GM12878 (cell line): ENCODE measurements around the gene SHB. TPM values are rescaled to one million over a fixed set of nuclear protein-coding genes. Genes with fewer than 3 reads are reported as not detected.

Experiments used
- ATAC-seq: fragments of 200-7000 bp; cut with Tn5 transposase; 3 replicates; pipeline ENCODE4 v1.9.1; 2020; ENCODE audit warnings: mild to moderate bottlenecking, moderate library complexity
- BruUV-seq: library from RNA; stranded (reverse); fragments of 400-500 nt; replicated peaks from 2 replicates; lab custom pipeline; 2021; lab: Mats Ljungman, UMichigan
- CTCF ChIA-PET: fragments of 300-600 bp; sonication (Branson Sonifier 250); formaldehyde crosslinking; extraction: SDS; loops from one replicate; lab custom pipeline; 2021; ENCODE audit warnings: inconsistent platforms; lab: Yijun Ruan, JAX
- POLR2A ChIA-PET: fragments of 350-600 bp; formaldehyde crosslinking; extraction: SDS; loops from one replicate; lab custom pipeline; 2021; ENCODE audit warnings: inconsistent platforms; lab: Charles Lee
- RAD21 ChIA-PET: fragments of 300-600 bp; sonication (Branson Sonifier 250); formaldehyde crosslinking; loops from one replicate; lab custom pipeline; 2023; ENCODE audit warnings: antibody characterized with exemption; ENCODE audit not compliant: unreplicated experiment; lab: Charles Lee
- SMC1A ChIA-PET: fragments of 300-600 bp; sonication (Branson Sonifier 250); formaldehyde crosslinking; loops from one replicate; lab custom pipeline; 2023; ENCODE audit not compliant: unreplicated experiment, uncharacterized antibody; lab: Charles Lee
- DNase-seq: peaks from one replicate; pipeline ENCODE4 v3.0.0-alpha.2; 2011; ENCODE audit warnings: low read depth, low spot score
- FAIRE-seq: peaks from 3 replicates; lab custom pipeline; 2011; peaks lifted over from hg19 to GRCh38; lab: Jason Lieb, UNC
- H2AFZ ChIP-seq: 2 replicates; pipeline ENCODE4 v1.6.0; 2011; ENCODE audit warnings: low read depth, low read length, control low read depth; ENCODE audit not compliant: control insufficient read depth
- H3K27ac ChIP-seq: 2 replicates; pipeline ENCODE4 v1.5.1; 2011; ENCODE audit warnings: control low read depth; ENCODE audit not compliant: control insufficient read depth, insufficient read depth
- H3K27me3 ChIP-seq, 2 experiments: replicated peaks in 1 of 2; 2 replicates each; pipeline versions ENCODE4 v1.6.0 to v1.6.1; 2011; ENCODE audit warnings: low read length in 1 of 2; ENCODE audit not compliant: control insufficient read depth in 2 of 2, insufficient read depth in 2 of 2
- H3K36me3 ChIP-seq, 2 experiments: 2 replicates each; pipeline ENCODE4 v1.5.1; 2011; ENCODE audit warnings: low read length in 1 of 2; ENCODE audit not compliant: control insufficient read depth in 2 of 2, insufficient read depth in 2 of 2
- H3K4me1 ChIP-seq: 2 replicates; pipeline ENCODE4 v1.6.1; 2011; ENCODE audit warnings: mild to moderate bottlenecking, low read length, moderate library complexity, mixed read lengths; ENCODE audit not compliant: control insufficient read depth, insufficient read depth
- H3K4me2 ChIP-seq: 2 replicates; pipeline ENCODE4 v1.6.0; 2011; ENCODE audit warnings: control low read depth; ENCODE audit not compliant: control insufficient read depth, insufficient read depth
- H3K4me3 ChIP-seq: fragments of 200-600 bp; sonication (generic); 2 replicates; pipeline ENCODE4 v1.5.1; 2016
- H3K79me2 ChIP-seq: 2 replicates; pipeline ENCODE4 v1.6.0; 2011; ENCODE audit warnings: low read length; ENCODE audit not compliant: control insufficient read depth, insufficient read depth
- H3K9ac ChIP-seq: 2 replicates; pipeline ENCODE4 v1.8.0; 2011; ENCODE audit warnings: low read length, control low read depth, mixed read lengths; ENCODE audit not compliant: control insufficient read depth, insufficient read depth
- H3K9me3 ChIP-seq: replicated peaks from 3 replicates; pipeline ENCODE4 v1.5.1; 2011; ENCODE audit warnings: mild to moderate bottlenecking, low read length; ENCODE audit not compliant: control insufficient read depth, insufficient read depth
- H4K20me1 ChIP-seq: 2 replicates; pipeline ENCODE4 v1.6.0; 2011; ENCODE audit not compliant: control insufficient read depth, insufficient read depth
- BRCA1 ChIP-seq: IDR thresholded peaks from 2 replicates; pipeline ENCODE4 v1.6.1; 2011; ENCODE audit warnings: low read depth, low read length, improper control_type of control experiment
- KLF5 ChIP-seq: fragments of 450-650 bp; IDR thresholded peaks from 2 replicates; pipeline ENCODE4 v1.6.1; 2014; ENCODE audit warnings: mild to moderate bottlenecking; ENCODE audit not compliant: partially characterized antibody
- MEF2A ChIP-seq: IDR thresholded peaks from 2 replicates; pipeline ENCODE4 v1.6.1; 2011; ENCODE audit warnings: low read depth, mild to moderate bottlenecking, low read length, moderate library complexity; ENCODE audit not compliant: insufficient read depth
- NFIC ChIP-seq: IDR thresholded peaks from 2 replicates; pipeline ENCODE4 v1.6.1; 2012; ENCODE audit warnings: low read depth, mild to moderate bottlenecking, inconsistent platforms, low read length, moderate library complexity
- RB1 ChIP-seq: fragments of 450-650 bp; formaldehyde crosslinking; IDR thresholded peaks from 2 replicates; pipeline ENCODE4 v1.6.1; 2017; ENCODE audit warnings: mild to moderate bottlenecking, borderline replicate concordance
- TBL1XR1 ChIP-seq: IDR thresholded peaks from 2 replicates; pipeline ENCODE4 v1.6.1; 2012; ENCODE audit warnings: low read depth, low read length, improper control_type of control experiment
- WGBS: methylation state at CpG from one replicate; pipeline ENCODE4 v1.1.6; 2016; ENCODE audit warnings: low lambda C conversion rate; ENCODE audit not compliant: insufficient replicate concordance, insufficient coverage; ENCODE audit errors: missing lambda C conversion rate; 5-methylcytosine and 5-hydroxymethylcytosine counted together
- in situ Hi-C: fragments of 300-500 bp; cut with MboI; formaldehyde crosslinking; loops from 9 replicates; pipeline ENCODE4 v1.14.3; 2018; ENCODE audit warnings: mixed read lengths
- intact Hi-C: fragments of 100-400 bp; cut with micrococcal nuclease; formaldehyde crosslinking; loops from one replicate; pipeline ENCODE4 v1.14.2; 2022; ENCODE audit not compliant: unreplicated experiment
- polyA plus RNA-seq, 11 experiments: library from polyadenylated mRNA; depleted of rRNA in 4 of 11; unstranded in 6 of 11; stranded (reverse) in 5 of 11; fragments of >200 nt; fragmentation: Nextera tagmentation in 4 of 11; fragmentation: Illumina TruSeq in 1 of 11; extraction: Ambion mirVana in 4 of 11; extraction: Trizol in 1 of 11; gene quantifications; 1 replicate in 1 of 11; 2 replicates in 10 of 11; pipeline versions ENCODE4 v1.2.1 to v1.2.3, GENCODE V29; 2011 to 2016; ENCODE audit warnings: inconsistent platforms in 2 of 11, missing spikeins in 2 of 11, low read depth in 1 of 11
- total RNA-seq, 4 experiments: library from RNA; depleted of rRNA in 3 of 4; stranded (reverse); fragments of >200 nt in 3 of 4; fragmentation: Illumina TruSeq in 1 of 4; extraction: Trizol in 1 of 4; gene quantifications; 2 replicates each; pipeline versions ENCODE4 v1.2.1 to v1.2.3, GENCODE V29; 2013 to 2021
- TF ChIP-seq, protein P1 (sequence below): fragments of 450-650 bp; IDR thresholded peaks from 2 replicates; pipeline ENCODE4 v1.6.1; 2017; ENCODE audit warnings: mild to moderate bottlenecking, moderate library complexity
- TF ChIP-seq, protein P2 (sequence below): IDR thresholded peaks from 2 replicates; pipeline ENCODE4 v1.6.1; 2012; ENCODE audit warnings: mild to moderate bottlenecking, low read depth, low read length

SHB gene
- total and polyA plus RNA-seq, 10 of the 15 experiments (the other 5 are each of a cell fraction or from before 2014, with no cell fraction given), result 0.29 to 6.2 (median 1.3) TPM

- H3K9ac ChIP-seq, result no peak overlapping the region
- no peak for DNase-seq
Measured at GRCh38 chr9:37921168-37921510, 147.9 kb downstream of the SHB start.

More at GRCh38 chr9:37921168-37921510, 147.9 kb downstream of the SHB start:
- 83% methylated on average over 7 of the region's 7 CpGs for WGBS
- ChIA-PET POLR2A (interaction anchor here (0.5 kb wide), 1 partner anchor 399 kb away, joined by 3 read pairs; no protein-coding TSS in a partner anchor), CTCF (interaction anchor here (1.3 to 2.1 kb wide), 3 partner anchors 12 to 343 kb away, joined by 3 to 15 read pairs (median 4); partner anchors contain the start of gene SHB), SMC1A (interaction anchor here (0.6 to 2.2 kb wide), 7 partner anchors 8 to 338 kb away, joined by 3 to 10 read pairs (median 3); partner anchors contain the start of gene SHB), RAD21 (interaction anchor here (0.7 to 1.6 kb wide), 4 partner anchors 16 to 167 kb away, joined by 3 to 4 read pairs (median 4); no protein-coding TSS in a partner anchor)
- BruUV-seq, result no TSS peak
- no peaks in the 10 kb centered on the region; the same call in 1 of the 2 replicates for H3K4me1 ChIP-seq
- intact Hi-C loops, result no loop called here
- in situ Hi-C loops, result loop anchor here (25.0 kb wide), 1 partner anchor 766 kb away; no protein-coding TSS in a partner anchor
- H3K4me2 ChIP-seq, result no peak overlapping the region
- FAIRE-seq, result no peak
- no peak overlapping the region for H3K27ac ChIP-seq
- no peak for ATAC-seq
- no peaks in the 10 kb centered on the region for H4K20me1 ChIP-seq
- no peaks in the 10 kb centered on the region for H3K79me2 ChIP-seq
- H3K4me3 ChIP-seq, result no peak overlapping the region
- no peaks in the 10 kb centered on the region for H3K36me3 ChIP-seq
- H3K27me3 ChIP-seq, result no peaks in the 10 kb centered on the region
- H3K9me3 ChIP-seq, result no peaks in the 10 kb centered on the region
- no peak for TF ChIP-seq RB1
- no peak for TF ChIP-seq NFIC
- TF ChIP-seq, protein P1, sequence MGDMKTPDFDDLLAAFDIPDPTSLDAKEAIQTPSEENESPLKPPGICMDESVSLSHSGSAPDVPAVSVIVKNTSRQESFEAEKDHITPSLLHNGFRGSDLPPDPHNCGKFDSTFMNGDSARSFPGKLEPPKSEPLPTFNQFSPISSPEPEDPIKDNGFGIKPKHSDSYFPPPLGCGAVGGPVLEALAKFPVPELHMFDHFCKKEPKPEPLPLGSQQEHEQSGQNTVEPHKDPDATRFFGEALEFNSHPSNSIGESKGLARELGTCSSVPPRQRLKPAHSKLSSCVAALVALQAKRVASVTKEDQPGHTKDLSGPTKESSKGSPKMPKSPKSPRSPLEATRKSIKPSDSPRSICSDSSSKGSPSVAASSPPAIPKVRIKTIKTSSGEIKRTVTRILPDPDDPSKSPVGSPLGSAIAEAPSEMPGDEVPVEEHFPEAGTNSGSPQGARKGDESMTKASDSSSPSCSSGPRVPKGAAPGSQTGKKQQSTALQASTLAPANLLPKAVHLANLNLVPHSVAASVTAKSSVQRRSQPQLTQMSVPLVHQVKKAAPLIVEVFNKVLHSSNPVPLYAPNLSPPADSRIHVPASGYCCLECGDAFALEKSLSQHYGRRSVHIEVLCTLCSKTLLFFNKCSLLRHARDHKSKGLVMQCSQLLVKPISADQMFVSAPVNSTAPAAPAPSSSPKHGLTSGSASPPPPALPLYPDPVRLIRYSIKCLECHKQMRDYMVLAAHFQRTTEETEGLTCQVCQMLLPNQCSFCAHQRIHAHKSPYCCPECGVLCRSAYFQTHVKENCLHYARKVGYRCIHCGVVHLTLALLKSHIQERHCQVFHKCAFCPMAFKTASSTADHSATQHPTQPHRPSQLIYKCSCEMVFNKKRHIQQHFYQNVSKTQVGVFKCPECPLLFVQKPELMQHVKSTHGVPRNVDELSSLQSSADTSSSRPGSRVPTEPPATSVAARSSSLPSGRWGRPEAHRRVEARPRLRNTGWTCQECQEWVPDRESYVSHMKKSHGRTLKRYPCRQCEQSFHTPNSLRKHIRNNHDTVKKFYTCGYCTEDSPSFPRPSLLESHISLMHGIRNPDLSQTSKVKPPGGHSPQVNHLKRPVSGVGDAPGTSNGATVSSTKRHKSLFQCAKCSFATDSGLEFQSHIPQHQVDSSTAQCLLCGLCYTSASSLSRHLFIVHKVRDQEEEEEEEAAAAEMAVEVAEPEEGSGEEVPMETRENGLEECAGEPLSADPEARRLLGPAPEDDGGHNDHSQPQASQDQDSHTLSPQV, result no peak
- no peak for TF ChIP-seq BRCA1
- TF ChIP-seq TBL1XR1, result no peak
- no peak for TF ChIP-seq MEF2A
- TF ChIP-seq KLF5, result no peak
- TF ChIP-seq, protein P2, sequence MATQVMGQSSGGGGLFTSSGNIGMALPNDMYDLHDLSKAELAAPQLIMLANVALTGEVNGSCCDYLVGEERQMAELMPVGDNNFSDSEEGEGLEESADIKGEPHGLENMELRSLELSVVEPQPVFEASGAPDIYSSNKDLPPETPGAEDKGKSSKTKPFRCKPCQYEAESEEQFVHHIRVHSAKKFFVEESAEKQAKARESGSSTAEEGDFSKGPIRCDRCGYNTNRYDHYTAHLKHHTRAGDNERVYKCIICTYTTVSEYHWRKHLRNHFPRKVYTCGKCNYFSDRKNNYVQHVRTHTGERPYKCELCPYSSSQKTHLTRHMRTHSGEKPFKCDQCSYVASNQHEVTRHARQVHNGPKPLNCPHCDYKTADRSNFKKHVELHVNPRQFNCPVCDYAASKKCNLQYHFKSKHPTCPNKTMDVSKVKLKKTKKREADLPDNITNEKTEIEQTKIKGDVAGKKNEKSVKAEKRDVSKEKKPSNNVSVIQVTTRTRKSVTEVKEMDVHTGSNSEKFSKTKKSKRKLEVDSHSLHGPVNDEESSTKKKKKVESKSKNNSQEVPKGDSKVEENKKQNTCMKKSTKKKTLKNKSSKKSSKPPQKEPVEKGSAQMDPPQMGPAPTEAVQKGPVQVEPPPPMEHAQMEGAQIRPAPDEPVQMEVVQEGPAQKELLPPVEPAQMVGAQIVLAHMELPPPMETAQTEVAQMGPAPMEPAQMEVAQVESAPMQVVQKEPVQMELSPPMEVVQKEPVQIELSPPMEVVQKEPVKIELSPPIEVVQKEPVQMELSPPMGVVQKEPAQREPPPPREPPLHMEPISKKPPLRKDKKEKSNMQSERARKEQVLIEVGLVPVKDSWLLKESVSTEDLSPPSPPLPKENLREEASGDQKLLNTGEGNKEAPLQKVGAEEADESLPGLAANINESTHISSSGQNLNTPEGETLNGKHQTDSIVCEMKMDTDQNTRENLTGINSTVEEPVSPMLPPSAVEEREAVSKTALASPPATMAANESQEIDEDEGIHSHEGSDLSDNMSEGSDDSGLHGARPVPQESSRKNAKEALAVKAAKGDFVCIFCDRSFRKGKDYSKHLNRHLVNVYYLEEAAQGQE, result no peak
- H2AFZ ChIP-seq, result no peak overlapping the region
